H1 (cell line): ENCODE data around the gene SIX3. TPM values are rescaled to one million over a fixed set of nuclear protein-coding genes. Genes with fewer than 3 reads are reported as not detected.
A peak's percentile ranks its signal among the peaks of the same experiment; 100 is the strongest.

Experiments
- SIN3A ChIP-seq, 2 experiments: IDR thresholded peaks in 1 of 2; conservative IDR thresholded peaks in 1 of 2; 2 replicates each; pipeline ENCODE4 v1.6.1; 2011 to 2012; ENCODE audit warnings: low read length in 2 of 2, improper control_type of control experiment in 1 of 2, low read depth in 1 of 2, mild to moderate bottlenecking in 1 of 2
- SIRT6 ChIP-seq: IDR thresholded peaks from one replicate; pipeline ENCODE4 v1.7.1; 2012; ENCODE audit warnings: low read length, inconsistent platforms
- SUZ12 ChIP-seq: fragments of 200-600 bp; sonication (generic); IDR thresholded peaks from 2 replicates; pipeline ENCODE4 v1.6.1; 2012; ENCODE audit warnings: mild to moderate bottlenecking, inconsistent platforms, low read length, moderate library complexity, mixed read lengths
- USF2 ChIP-seq: IDR thresholded peaks from 2 replicates; pipeline ENCODE4 v1.6.1; 2011; ENCODE audit warnings: low read length, improper control_type of control experiment
- polyA plus RNA-seq, 7 experiments: library from polyadenylated mRNA; depleted of rRNA in 3 of 7; stranded (reverse) in 5 of 7; unstranded in 2 of 7; fragments of >200 nt in 5 of 7; fragments of 200-250 nt in 2 of 7; gene quantifications; 1 replicate in 5 of 7; 2 replicates in 1 of 7; 4 replicates in 1 of 7; pipeline versions ENCODE4 v1.2.1 to v1.2.3, GENCODE V29; 2011 to 2013; ENCODE audit warnings: missing spikeins in 2 of 7, mixed read lengths in 2 of 7
- total RNA-seq: library from RNA; stranded (reverse); fragmentation: NEBNext Ultra II Directional; extraction: Animal tissue kit (Norgen Biotek cat#: 25700); gene quantifications from 2 replicates; pipeline ENCODE4 v1.2.1, GENCODE V29; 2021

Gene SIX3
- total and polyA plus RNA-seq, 2 of the 8 experiments (the other 6 are each of a cell fraction or from before 2014, with no cell fraction given) = 0.02 to 0.19 TPM

DNA sequence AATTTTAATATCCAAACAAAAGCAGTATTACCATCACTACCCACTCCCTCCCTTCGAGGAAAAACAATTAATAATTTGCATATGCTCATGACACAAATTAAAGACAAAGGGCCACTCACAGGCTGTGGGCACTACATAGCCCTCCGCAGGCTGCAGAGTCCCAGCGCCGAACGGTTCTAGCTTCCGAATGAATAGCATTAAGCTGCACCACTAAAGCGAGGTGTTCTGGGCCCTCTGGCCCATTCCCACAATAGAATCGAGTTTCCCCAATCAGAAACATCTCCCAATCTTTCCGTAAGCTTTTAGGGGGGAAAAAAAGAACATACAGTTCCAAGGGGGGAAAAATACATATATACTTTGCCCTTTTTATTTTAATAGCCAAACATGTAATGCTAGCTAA lies 14.5 kb upstream of the SIX3 start (continued):
- no peak for TF ChIP-seq SIN3A (conservative IDR thresholded peaks at IDR 0.05 in 1 of 2, IDR thresholded peaks at IDR 0.05 in 1 of 2; ENCODE audit: low read depth in 1 of 2, low read length in 2 of 2)
- TF ChIP-seq USF2 = no peak
- TF ChIP-seq SUZ12 = peak; percentile 21; the same call in 1 of the 2 replicates
- no peak for TF ChIP-seq SIRT6
- TF ChIP-seq, all 59 proteins: peak for 3
